ENCODE measurements around the gene SUPT7L. TPM values are rescaled to one million over a fixed set of nuclear protein-coding genes. Genes with fewer than 3 reads are reported as not detected.

SUPT7L gene
- total RNA-seq, 4 donors from 2014 or later, result 28.2 to 46.2 (median 40.2) TPM

Small RNA genes within 50 kb of the gene (small RNA-seq; reads per million reads assigned to genes)
- gene RF00340, result 0 reads per million in 2 donors

Other genes starting within 250 kb of the SUPT7L start
- gene NRBP1, start 235.0 kb downstream of the SUPT7L start, total RNA-seq, result 10 to 100 TPM; 51.3 to 75.9 (median 63.6) TPM
- gene KRTCAP3, start 221.2 kb downstream of the SUPT7L start, total RNA-seq, result 100 to 1,000 TPM in 1 of 4 donors, 10 to 100 TPM in 2, 1 to 10 TPM in 1; 7.4 to 109 (median 73.9) TPM
- gene IFT172, start 173.9 kb downstream of the SUPT7L start, total RNA-seq, result 10 to 100 TPM; 38.8 to 86.5 (median 65.3) TPM
- gene FNDC4, start 168.4 kb downstream of the SUPT7L start, total RNA-seq, result 1 to 10 TPM in 2 of 4 donors, not detected in 2; 2.0 to 3.2 TPM
- under 1 TPM in 2 of 4 donors, not detected in 2; 0.53 to 0.94 TPM for gene GCKR, start 166.8 kb downstream of the SUPT7L start, total RNA-seq
- 100 to 1,000 TPM in 1 of 4 donors, 10 to 100 TPM in 3; 29.1 to 115 (median 37.1) TPM for gene ZNF512, start 80.6 kb downstream of the SUPT7L start, total RNA-seq
- gene CCDC121, start 34.6 kb downstream of the SUPT7L start, total RNA-seq, result 10 to 100 TPM in 1 of 4 donors, 1 to 10 TPM in 3; 1.8 to 11.6 (median 2.5) TPM
- 10 to 100 TPM; 12.3 to 27.7 (median 19.7) TPM for gene GPN1, start 34.6 kb downstream of the SUPT7L start, total RNA-seq
- gene SLC4A1AP, start 275 bp upstream of the SUPT7L start, total RNA-seq, result 10 to 100 TPM; 18.6 to 47.0 (median 21.9) TPM
- 10 to 100 TPM; 25.6 to 67.1 (median 37.8) TPM for gene MRPL33, start 108.1 kb upstream of the SUPT7L start, total RNA-seq
- 10 to 100 TPM in 3 of 4 donors, not detected in 1; 26.1 to 35.4 (median 33.1) TPM for gene RBKS, start 226.8 kb upstream of the SUPT7L start, total RNA-seq
- gene BABAM2, start 227.1 kb upstream of the SUPT7L start, total RNA-seq, result 10 to 100 TPM; 35.0 to 70.5 (median 51.5) TPM